HG02571 (cell line): ENCODE data around the gene MZT1.
A peak's percentile ranks its signal among the peaks of the same experiment; 100 is the strongest.
"Not testable (repeated sequence)": the region's sequence is repeated elsewhere in the genome, so short reads cannot be mapped to it uniquely, and the experiment has no call there.

Source experiments
- ATAC-seq: cut with Tn5 transposase; IDR thresholded peaks from one replicate; pipeline ENCODE4 v1.9.1; 2021; ENCODE audit warnings: mild to moderate bottlenecking, moderate library complexity; ENCODE audit not compliant: unreplicated experiment

Gene MZT1, protein sequence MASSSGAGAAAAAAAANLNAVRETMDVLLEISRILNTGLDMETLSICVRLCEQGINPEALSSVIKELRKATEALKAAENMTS

DNA sequence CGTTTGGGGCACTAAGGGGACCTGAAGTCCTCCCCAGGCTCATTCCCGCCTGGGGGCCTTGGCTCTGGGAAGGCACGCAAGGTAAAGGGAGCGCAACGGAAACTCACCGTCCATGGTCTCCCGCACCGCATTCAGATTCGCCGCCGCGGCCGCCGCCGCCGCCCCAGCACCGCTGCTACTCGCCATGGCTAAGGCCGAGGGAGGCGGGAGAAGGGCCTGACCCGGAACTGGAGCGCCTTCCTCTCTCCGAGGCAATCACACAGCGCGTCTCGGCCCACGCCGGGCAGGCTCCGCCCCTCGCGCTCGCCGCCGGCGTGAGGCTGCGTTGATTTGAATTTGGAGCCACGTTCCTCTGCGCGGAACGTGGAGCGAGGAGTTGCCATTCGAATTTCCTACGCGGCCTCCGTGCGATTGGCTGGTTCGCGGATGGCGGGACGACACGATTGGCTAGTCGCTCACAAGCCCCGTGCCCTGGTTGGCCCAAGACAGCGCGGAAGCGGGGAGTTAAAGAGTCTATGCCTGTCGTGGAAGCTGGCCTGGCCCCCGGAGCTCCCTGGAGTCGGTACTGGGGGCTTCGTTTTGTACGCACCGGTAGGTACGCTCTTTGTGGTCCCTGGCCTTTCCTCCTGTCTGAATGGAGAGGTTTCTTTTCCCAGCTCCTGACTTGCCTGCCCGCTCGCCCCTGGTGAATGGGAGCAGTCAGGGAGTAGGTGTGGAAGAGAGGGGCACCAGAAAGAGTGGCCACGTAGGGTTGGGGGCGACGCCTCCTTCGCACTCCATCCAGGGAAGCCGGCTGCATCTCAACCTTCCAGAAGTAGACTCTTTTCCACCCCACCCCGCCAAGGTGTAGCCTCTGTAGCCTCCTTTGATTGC lies at the start of gene MZT1, which contains the start of gene BORA:
Gene MZT1 (minus strand): TSS at position 213 of the 873 bp plus-strand sequence. CDS start 27 bp downstream, at position 186.
Gene BORA (plus strand): TSS at position 507 of the 873 bp plus-strand sequence. CDS start 1,018 bp downstream, outside the sequence.
- ATAC-seq, result peak; percentile 96

DNA sequence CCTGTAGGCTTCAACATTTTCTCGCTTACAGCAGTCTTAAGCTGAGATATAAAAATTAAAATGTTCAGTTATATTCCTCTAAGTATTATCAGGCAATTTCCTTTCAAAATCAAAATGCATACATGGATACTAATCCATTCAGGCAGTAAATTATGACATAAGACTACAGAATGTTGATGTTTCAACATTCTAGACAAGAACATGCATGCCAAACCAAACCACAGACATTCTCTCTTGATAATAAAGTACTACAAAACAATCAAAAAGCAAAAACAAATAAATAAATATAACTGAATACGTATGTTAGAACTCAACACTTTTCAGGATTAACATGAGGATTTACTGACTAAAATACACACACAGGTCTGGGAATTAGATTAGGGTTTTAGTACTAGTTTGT lies 46.6 kb upstream of the MZT1 start:
- no peak for ATAC-seq

DNA sequence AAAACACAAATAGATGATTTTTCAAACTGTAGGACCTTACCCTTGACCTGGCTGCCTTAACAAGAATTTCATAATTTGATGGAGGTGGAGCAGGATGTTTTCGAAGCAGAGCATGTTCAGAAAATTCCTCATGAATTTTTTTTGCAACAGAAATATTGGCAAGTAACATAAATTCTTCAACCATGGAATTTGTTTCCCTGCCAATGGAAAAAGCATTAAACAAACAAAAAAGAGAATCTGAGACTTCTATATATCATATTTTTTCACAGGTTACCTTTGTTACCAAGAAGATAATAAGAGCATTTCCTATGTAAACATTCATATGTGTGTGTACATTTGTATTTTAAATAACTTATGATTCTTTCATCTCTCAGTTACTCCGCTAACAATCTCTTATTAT lies 36.0 kb upstream of the MZT1 start:
- ATAC-seq, result no peak

DNA sequence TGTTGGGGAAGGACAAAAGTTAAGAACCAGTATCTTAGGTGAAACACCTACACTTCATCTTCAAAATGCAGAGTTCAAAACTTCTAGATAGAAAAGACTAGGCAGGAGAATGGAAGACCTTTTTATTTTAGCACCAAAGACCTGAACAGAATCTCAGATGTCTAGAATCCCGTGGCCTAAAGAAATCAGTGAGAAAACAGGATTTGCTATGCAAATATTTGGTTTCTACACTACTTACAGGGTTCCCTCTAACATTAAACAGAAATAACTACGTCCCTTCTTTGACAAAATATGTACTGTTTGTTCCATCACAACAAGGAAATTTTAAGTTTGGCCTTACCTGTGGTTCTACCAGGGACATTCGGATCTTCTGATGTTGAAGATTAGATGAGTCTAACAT lies 32.8 kb upstream of the MZT1 start:
- no peak for ATAC-seq

DNA sequence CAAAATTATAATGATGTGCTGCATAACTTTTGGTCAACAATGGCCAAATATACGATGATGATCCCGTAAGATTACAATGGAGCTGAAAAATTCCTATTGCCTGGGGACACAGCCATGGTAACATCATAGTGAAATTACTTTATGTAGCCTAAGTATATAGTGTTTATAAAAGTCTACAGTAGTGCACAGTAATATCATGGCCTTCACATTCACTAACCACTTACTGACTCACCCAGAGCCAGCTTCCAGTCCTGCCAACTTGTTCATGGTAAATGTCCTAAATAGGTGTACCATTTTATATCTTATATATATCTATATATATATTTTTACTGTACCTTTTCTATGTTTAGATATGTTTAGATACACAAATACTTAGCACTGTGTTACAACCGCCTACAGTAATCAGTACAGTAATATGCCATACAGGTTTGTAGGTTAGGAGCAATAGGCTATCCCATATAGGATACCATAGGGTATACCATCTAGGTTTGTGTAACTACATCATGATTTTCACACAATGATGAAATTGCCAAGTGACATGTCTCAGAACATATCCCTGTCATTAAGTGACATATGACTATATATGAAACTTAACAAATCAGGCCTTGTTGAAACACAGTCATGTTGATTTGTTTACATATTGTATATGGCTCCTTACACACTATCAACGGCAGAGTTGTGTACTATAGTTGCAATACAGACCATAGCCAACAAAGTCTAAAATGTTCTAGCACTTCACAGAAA lies 30.5 kb upstream of the MZT1 start:
- no peak for ATAC-seq

DNA sequence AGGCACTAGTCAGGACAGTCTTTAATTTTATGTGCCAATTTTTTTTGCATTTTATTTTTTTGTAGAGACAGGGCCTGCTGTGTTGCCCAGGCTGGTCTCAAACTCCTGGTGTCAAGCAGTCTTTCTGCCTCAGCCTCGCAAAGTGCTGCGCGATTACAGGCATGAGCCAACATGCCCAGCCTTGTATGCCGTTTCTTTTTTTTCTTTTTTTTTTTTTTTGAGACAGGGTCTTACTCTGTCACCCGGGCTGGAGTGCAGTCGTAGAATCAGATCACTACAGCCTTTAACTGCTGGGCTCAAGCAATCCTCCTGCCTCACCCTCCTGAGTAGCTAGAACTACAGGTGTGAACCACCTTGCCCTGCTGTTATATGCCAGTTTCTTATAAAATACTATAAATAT lies 26.7 kb upstream of the MZT1 start:
- ATAC-seq, result no peak

DNA sequence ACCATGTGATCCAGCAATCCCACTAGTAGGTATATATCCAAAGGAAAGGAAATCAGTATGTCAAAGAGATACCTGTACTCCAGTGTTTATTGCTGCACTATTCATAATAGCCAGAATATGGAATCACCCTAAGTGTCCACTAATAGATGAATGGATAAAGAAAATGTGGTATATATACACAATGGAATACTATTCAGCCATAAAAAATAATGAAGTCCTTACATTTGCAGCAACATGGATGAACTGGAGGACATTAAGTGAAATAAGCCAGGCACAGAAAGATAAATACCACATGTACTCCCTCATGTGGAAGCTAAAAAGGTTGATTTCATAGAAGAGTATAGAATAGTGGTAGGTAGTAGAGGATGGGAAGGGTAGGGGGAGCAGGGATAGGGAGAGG lies 23.8 kb upstream of the MZT1 start:
- ATAC-seq, result no peak

DNA sequence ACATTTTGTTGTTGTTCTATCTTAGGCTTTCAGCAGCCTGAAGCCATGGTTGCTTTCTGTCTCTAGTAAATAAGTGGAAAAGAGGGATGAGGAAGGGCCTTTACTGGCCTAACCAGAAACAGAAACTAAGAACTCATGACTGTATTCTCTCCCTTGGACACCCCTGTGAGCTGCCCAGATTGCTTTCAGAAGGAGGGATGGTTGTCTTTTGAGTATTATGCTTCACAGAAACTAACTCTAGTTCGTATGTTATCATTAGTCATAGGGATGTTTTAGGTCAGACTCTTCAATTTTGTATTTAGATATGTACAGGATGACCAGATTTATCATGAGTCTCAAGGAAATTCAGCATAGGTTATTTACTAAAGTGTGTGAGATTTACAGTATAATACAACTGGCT lies 17.8 kb upstream of the MZT1 start:
- no peak for ATAC-seq

DNA sequence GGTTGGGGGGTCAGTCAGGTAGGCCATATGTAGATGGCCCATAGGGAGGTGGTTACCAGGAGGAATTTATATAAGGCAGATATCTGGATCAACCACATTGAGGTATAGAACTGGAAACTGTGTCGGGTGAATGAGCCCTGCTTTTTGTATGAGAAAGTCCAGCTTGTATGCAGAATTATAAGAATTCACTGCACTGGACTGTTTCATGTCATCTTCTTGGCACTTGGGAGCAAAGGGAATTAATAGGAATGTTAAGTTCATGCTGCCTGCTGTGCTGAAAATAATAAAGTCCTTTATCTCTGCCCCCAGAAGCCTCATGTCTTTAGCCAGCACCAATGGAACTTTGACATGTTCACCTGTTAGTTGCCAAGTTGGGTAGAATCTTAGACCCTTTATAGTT lies 12.6 kb upstream of the MZT1 start:
- ATAC-seq, result no peak

DNA sequence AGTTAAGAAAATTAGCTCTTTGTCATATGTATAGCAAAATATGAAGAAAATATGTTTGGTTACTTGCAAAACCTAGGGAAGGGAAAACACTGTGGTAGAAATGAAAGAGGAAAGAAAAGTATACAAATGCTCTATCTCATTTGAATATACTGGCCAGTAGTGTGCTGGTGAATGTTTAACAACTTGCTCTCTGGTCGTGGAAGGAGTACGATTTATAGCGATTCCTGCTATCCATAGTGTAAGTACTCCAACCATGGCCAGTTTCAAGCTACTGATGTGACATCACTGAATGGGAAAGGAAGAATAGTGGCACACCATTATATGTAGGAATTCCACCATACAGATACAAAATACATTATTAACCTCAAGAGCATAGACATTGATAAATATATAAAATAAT lies 9.6 kb upstream of the MZT1 start:
- ATAC-seq, result no peak

DNA sequence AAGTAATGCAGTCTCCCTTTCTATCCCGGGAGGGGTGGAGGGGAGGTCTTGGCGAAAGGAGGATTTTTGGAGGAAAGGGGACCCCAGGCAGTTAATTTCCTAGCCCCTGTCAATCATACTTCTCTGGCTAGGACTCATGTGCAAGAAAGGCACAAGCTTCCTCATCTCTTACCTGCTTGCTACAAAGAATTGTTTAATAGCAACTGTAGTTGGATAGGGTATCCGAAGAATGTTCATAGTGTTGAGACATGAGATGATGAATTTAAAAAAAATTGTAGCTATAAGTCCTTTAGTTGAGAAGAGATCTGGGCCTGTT lies 819 bp upstream of the MZT1 start:
- ATAC-seq, result no peak

DNA sequence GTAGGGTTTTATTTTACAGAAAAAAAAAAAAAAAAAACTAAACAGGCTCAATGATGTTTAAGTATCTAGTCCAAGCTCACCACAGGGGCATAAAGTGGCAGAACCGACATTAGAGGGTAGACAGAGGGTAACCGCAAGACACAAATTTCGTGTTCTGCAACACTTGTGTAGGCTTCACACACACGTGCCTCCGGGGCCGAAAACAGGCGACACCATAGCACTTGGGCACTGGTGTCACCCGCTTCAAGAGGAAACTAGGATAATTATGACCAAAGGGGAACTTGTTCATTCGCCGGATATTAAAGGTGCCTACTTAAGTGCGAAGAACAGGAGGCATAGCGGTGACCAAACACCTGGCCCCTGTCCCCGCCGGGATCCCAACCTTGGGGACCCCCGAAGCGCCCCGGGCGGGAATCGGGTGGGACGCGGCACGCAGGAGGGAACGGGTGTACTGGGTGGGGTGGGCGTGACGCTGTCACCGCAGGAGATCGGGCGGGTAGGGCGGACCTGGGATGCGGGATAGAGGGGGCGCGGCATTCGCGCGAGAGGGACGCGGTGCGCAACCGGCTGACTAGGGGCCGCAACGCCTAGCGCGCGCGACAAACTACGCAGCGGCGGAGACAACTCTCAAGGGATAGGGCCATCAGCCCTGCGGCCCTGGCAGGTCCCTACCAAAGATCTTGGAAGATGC lies 558 bp downstream of the MZT1 start:
- ATAC-seq, result peak; percentile 26

DNA sequence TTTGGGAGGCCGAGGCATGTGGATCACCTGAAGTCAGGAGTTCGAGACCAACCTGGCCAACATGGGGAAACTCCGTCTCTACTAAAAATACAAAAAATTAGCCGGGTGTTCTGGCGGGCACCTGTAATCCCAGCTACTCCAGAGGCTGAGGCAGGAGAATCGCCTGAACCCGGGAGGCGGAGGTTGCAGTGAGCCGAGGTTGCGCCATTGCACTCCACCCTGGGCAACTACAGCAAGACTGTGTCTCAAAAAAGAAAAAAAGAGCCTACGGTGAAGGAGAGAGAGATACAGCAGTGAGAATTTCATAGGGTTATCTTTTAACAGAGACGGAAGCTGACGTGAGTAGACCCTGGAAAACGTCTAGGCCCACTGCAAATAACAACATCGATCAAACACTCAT lies 1.2 kb downstream of the MZT1 start:
- ATAC-seq, result not testable (repeated sequence)

DNA sequence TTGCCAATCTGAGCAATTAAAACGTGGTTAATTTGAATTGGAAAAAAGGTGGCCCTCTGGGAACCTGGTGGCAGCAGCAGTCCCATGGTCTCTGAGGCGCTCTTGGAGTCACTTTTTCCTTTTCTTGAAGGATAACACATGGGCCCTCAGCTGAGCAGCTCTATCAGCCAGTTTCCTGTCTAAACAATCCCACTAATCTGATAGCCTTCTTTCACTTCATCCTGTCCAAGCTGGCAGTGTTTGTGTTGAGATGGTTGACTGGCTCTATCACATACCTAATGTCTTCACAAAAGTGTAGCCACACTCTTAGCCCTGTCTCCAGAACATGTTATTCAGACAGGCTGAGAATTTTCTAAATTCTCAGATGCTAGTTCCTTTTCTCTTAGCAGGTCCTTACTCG lies 10.7 kb downstream of the MZT1 start:
- no peak for ATAC-seq

DNA sequence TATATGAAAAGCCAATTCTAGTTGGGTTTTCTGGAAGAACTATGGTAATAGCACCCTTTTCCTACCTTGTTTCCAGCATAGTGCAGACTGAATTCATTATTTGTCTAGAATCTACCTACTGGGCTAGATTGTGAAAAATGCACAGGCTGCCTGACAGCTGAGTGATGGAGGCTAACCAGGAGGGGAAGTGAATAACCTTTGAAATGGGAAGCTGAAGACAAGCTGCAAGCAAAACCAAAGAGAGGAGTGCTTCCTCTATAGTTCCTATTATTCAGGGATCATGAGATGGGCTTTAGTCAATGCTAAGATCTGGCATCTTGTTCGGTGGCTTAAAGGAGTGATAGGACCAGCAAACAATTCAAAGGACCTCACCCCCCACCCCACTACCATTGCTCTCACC lies 26.9 kb downstream of the MZT1 start:
- ATAC-seq, result no peak

DNA sequence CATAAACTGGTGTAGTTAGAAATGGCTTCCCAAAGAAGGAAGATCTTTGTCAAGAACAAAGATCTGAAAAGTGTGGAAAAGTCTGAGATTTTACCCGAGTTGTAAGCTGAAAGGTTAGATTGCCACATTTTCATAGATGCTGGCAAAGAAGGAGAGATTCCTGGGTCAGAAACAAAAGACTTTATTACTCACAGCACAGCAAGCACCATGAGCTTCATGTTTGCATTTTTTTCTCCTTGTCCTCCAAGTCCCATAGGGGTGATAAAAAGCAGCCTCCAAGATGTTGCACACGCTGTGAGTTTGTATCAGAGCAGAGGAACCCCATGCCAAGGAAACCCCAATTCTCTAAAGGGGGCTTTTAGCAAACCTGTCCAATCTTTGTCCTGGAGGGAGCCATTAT lies 29.3 kb downstream of the MZT1 start:
- ATAC-seq, result no peak

DNA sequence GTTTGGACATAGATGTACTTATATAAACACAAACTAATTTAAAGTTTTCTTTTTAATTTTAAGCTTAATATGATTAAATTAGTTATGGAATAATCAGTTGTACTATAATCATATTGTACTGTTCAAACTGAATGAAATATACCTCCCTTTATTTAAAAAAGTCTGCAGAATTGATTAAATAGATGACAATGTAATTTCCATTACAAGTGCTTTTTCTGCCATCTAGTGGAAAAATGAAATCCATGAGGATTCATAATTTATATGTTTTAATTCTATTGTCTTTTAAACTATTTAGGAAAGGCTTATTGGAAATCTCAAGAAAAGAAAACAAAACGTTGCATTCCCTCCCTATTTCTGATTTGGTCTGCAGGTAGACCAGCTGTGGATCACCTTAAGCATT lies 30.9 kb downstream of the MZT1 start:
- ATAC-seq, result no peak

DNA sequence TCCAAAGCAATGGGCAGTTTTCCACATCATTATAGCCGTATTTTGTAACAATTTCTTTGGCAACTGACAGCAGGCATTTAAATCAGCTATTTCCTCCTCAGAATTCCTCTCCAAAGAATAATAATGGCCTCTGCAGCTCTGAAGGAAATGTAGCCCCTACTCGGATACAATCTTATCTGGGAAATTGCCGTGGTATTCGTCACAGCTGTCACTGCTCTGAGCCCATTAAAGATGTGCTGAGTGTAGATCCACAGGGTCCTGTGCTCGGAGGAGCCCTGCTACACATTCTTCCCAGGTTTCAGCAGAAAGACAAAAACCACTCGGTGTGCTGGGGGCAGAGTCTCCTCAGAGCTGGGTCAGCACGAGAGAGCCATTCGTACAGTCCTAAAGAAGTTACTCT lies 33.1 kb downstream of the MZT1 start:
- no peak for ATAC-seq

DNA sequence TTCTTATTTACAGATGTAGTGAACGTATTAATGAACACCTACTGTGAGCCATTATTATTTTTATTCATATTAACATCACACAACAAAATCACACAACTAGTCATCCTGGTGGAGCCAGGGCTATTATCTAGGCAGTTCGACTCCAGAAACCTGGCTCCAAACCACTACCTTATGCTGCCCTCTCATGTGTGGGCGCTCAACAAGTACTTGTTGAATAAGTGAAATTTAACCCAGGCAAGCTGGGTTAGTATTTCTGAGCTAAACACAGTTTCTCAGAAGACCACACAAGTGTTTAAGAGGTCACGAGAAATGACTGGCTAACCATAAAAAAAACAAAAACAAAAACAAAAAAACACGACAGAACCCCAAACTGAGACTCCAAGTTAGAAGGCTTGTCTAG lies 33.6 kb downstream of the MZT1 start:
- no peak for ATAC-seq

DNA sequence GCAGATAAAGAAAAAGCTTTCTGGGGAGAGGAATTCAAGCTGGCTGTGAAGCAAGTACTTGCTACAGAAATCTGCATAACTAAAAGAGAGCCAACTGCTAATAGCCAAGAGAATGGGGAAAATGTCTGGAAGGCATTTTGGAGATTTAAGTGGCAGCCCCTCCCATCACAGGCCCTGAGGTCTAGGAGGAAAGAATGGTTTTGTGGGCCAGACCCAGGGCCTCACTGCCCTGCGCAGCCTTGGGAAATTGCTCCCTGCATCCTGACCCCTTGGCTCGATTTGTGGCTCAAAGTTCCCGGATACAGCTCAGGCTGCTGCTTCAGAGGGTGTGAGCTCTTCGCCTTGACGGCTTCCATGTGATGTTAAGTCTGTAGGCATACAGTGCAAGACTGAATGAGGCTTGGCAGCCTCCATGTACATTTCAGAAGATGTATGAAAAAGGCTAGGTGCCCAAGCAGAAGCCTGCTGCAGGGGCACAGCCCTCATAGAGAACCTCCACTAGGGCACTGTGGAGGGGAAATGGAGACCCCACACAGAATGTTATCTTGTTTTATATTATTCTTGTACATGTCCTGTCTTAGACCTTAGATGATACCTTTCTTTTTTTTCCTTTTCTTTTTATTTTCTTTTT lies 34.4 kb downstream of the MZT1 start:
- ATAC-seq, result no peak

DNA sequence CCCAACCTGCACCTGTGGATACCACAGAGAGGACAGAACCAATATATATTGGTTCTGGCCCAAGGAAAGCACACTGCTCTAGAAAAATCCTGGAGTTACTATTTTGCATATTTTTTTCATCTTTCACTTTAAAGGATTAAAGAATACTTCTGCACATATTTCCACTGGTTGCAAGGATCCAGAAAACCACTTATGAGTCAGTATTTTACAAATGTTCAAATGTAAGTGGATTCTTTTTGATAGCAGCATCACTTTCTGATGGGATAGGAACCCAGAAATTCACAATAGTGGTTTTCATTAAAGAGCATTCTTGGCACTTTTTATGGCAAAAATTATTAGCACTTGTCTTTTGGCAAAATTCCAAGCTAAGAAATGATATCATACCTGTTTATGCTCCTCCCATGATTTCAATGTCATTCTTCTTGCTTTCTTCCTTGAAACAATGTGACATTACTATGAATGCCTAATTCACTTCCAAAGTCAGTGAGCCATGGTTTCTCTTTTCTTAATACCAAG lies 38.2 kb downstream of the MZT1 start:
- ATAC-seq, result no peak
